HL-60/S4 treated with phorbol 12-myristate 13-acetate at 8.2 ng/mL for 4 days and 3 days (cell line): Measurements from ENCODE around the gene PRX.
"Not testable (repeated sequence)": the region's sequence is repeated elsewhere in the genome, so short reads cannot be mapped to it uniquely, and the experiment has no call there.

Experiments used
- in situ Hi-C: fragments of 300-500 bp; cut with MboI; formaldehyde crosslinking; loops from 2 replicates; pipeline ENCODE4 v1.15.0; 2022; ENCODE audit warnings: low sequenced_read_pairs

The PRX gene

DNA sequence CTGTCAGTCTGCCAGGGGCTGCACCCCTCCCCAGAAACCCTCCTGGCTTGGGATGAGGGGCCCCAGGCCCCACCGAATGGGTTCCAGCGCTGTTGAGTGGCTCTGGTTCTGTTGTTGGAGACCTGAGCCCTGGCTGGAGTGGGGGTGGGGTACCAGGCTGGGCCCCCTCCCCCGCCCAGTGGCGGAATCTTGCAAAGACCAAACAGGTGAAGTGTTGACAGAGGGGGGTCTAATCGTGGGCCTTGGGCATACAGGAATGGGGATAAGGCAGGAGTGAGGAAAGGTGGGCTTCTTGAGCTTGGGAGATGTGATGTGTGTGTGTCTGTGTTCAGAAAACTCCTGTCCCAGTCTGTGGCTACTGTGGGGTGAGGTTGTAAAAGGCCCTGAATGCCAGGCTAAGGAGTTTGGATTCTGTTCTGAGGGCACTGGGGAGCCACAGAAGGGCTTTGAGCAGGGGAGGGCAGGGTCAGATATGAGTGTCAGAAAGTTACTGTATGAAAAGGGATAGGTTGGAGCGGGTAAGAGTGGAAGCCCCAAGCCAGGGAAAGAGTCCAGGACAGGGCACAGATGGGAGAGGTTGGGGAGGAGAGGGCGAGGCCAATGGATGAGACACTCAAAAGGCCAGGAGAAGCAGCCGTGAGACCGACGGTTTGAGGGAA, 23.0 kb downstream of the PRX start, which contains the start of gene HIPK4:
Gene HIPK4, minus strand, starts transcription at position 98 of the 659 bp plus-strand sequence. CDS start 279 bp downstream, outside the sequence.
- in situ Hi-C loops: no loop called here

DNA sequence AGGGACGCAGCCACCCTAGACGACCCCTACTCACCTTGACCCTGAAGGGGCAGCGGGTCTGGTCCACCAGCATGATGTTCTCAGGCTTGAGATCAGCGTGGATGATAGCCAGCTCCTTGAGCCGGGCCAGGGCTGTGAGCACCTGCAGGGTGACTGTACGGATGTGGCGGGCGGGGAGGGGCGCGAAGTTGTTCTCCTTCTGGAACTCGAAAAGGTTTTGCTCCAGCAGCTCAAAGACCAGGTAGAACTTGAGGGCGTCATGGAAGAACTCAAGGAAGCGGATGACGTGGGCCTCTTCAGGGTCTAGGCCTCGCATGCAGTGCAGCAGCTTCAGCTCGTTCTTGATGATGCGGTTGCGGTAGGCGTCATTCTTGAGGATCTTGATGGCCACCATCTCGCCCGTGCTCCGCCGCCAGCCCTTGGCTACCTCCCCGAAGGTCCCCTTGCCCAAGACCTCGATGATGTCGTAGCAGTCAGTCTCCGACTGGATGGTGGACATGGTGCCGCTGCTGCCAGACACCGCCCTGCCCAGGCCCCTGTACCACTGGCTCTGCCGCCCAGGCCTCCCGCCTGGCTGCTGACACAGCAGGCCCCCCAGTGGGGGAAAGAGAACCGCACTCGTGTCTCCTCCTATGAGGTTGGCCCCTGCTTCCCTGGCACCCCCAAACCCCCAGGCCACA, 23.6 kb downstream of the PRX start:
- in situ Hi-C loops: no loop called here

DNA sequence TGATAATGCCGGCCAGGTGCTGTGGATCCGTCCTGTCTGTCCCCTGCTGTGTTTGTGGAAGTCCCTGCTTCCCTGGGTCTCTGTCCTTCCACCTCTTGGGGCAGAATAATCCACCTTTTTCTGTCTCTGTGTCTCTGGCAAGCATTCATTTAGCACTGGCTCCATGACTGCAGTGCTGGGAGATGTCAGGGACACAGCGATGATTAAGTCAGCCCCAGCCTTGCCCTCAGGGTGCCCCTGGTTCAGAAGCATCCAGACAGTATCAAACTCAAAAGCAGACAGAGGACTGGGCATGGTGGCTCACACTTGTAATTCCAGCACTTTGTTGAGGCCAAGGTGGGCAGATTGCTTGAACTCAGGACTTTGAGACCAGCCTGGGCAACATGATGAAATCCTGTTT, 24.7 kb downstream of the PRX start:
- in situ Hi-C loops: no loop called here

DNA sequence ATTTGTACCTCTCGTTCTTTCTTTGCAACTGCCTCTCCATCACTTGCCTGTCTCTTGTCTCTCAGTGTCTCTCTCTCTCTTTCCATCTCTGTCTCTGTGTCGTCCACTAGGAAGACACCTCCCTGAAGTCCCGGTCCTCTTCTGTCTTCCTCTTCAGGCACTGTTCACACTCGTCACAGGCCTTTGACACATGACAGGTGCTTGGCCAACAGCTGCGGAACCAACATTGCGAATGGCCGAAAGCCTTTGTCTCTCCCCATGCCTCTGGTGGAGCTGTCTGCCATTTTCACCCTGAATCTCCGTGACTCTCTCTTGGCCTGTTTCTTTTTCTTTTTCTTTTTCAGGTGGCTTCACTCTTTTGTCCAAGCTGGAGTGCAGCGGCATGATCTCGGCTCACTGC, 26.0 kb downstream of the PRX start:
- in situ Hi-C loops: no loop called here

DNA sequence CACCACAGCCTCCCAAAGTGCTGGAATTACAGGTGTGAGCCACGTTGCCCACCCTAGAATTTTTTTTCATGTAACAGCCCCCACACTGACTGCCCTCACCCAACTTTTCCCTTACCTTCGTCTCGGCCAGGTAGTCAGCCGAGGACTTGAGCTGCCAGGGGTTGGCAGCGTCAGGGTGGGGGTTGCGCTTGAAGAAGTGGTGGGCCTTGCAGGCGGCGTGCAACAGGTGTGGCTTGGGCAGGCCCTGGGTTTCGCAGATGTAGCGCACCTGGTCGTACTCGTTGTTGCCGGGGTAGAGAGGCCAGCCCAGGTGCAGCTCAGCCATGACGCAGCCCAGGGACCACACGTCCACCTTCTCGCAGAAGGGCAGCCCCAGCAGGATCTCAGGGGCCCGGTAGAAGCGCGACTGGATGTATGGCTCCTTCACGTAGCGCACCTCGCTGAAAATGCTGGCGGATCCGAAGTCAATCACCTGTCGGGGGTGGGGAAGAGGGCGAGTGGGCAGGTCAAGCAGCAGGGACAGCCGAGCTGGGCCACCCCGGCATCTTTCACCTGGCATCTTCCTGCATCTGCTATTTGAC, 29.4 kb downstream of the PRX start:
- in situ Hi-C loops: no loop called here

DNA sequence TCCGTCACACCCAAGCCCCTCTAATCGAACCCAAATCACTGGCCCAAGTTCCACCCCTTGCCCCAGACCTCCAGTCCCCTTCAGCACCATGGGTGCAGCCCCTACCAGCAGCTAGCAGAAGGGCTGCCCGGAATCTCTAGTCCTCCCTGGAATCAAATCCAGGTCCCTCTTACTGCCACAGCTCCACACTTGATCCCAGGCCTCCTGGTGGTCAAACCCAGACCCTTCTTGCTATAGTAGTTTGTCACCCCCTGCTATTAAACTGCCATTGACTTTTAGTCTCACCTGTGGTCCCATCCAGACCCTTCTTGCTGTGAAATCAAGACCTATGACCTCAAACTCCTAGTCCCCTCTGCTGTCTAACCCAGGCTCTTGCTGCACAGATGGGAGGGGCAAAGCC, 31.9 kb downstream of the PRX start:
- in situ Hi-C loops: no loop called here

DNA sequence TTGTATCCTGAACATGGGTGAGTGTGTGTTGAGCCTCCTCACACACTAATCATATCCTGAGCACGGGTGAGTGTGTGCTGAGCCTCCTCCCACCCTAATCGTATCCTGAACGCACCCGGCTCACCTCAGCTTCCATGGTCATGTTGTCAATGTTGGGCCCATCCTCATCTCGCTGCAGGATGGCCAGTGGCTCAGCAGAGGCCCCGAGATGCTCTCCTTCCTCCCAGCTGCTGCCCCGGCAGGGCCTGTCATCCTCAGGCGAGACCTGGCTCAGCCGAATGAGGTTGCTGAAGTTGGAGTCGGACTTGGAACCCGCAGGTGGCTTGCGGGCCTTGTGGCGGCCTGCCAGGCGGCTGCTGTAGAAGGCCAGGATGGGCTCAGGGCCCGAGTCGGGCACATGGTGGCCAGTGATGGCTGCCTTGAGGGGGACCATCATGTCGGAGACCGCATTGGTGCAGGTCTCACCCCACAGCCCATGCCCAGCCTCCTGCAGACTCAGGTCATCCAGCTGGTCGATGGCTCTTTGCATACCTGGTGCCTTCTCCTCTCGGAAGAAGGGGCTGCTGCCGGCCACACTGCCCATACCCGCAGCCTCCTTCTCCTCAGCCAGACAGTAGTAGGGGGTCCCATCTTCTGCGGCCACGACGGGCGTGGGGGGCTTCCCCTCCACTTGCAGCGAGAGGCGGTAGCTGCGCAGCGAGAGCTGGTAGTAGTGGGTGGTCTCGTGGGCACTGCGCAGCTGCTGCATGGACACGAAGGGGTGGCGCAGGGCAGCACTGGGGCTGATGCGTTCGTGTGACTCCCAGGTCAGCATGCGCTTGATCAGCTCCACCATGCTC, 32.8 kb downstream of the PRX start:
- in situ Hi-C loops: no loop called here

DNA sequence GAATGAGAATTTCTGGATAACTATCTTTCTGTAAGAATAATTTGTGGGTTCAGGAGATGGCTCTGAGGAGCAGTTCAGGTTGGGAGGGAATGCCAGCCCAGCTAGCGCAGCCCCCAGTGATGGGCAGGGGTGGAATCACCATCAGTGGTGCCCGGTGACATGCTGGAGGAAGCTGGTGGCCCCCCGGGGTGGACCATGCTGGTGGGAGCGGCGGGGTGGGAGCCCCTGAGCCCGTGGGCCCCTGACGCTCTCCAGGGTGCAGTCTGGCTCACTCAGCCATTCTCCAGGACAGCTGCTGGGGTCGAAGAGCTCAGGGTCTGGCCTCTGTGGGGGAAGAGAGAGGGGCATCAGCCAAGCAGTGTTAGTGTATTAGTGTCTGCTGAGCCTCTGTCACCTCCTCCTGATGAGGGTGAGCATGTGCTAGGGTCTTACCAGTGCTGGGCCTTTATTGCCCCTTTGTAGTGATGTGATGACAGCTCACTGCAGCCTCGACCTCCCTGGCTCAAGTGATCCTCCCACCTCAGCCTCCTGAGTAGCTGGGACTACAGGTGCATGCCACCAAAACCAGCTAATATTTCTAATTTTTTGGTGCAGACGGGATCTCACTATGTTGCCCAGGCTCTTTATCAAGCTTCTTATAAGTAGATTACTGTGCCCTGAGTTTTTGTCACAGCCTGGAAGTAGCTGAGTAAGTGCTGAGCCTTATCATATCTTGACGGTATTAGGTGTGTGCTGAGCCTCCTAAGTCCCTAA, 33.6 kb downstream of the PRX start:
- in situ Hi-C loops: no loop called here

DNA sequence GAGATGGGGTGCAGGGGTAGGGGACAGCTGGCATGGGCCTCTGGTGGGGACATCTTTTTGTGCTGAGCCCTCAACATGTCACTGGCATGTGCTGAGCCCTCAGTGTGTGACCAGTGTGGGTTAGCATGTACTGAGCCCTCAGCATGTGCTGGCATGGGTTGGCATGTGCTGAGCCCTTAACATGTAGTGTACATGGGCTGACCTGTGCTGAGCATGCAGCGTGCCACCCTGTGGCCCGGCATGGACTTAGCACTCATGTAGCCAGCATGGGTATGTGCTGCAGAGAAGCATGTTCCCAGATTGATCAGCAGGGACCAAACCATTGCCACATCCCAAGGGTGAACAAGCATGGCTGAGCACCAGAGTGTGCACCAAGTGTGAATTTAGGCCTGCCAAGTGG, 34.7 kb downstream of the PRX start:
- in situ Hi-C loops: no loop called here

DNA sequence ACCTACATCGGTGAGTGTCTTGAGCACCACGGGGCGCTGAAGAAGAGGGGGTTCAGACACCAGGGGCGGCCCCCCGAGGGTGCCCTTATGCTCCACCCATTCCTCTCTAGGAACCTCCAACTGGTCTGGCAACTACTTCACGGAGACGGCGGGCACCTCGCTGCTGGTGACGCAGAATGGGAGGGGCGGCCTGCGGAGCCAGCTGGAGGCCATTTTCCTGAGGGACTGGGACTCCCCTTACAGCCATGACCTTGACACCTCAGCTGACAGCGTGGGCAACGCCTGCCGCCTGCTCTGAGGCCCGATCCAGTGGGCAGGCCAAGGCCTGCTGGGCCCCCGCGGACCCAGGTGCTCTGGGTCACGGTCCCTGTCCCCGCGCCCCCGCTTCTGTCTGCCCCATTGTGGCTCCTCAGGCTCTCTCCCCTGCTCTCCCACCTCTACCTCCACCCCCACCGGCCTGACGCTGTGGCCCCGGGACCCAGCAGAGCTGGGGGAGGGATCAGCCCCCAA, 35.2 kb downstream of the PRX start:
- in situ Hi-C loops: no loop called here

DNA sequence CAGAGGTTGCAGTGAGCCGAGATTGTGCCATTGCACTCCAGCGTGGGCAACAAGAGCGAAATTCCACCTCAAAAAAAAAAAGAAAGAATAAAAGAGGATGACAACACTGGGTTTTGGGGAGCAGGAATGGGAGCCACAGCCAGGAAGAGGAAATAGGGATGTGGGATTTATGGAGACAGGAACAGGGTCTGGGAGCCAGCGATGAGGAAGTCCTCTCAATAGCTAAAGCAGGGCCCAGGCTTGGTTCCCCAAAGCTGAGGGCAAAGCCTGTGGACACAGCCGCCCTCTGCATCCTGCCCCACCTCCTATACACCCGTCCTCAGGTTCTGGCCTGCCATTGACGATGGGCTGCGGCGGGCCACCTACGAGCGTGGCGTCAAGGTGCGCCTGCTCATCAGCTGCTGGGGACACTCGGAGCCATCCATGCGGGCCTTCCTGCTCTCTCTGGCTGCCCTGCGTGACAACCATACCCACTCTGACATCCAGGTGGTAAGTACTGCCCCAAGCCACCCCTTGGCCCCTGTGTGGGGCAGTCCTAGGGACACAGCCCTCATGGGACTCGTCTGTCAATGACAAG, 36.8 kb downstream of the PRX start:
- in situ Hi-C loops: no loop called here

DNA sequence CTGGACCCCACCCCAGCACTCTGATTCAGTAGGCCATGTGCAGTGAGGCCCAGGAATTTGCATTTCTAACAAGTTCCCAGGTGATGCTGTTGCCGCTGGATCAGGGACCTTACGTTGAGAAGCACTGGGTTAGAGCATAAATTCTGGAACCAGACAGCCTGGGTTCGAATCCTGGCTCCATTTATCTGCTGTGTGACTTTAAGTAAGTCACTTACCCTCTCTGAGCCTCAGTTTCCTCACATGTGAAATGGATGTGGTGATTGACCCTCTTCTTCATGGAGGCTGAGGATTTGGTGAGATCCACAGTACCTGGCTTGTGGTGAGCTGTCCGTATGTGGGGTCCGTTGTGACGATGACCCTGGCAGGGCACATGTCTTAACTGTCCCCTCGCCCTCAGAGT, 39.1 kb downstream of the PRX start:
- in situ Hi-C loops: no loop called here

DNA sequence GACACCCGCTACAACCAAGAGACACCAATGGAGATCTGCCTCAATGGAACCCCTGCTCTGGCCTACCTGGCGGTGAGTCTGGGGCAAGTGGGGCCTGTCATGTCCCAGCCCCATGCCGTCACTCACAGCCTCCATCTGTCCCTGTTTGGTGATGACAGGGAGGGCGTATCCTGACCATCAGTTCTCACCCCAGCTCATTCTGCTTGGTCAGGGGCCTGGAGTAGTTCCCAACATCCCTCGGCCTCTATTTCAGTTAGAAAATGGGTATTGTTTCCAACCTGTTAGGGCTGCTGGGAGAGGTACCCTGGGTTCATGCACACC, 41.4 kb downstream of the PRX start:
- in situ Hi-C loops: no loop called here

DNA sequence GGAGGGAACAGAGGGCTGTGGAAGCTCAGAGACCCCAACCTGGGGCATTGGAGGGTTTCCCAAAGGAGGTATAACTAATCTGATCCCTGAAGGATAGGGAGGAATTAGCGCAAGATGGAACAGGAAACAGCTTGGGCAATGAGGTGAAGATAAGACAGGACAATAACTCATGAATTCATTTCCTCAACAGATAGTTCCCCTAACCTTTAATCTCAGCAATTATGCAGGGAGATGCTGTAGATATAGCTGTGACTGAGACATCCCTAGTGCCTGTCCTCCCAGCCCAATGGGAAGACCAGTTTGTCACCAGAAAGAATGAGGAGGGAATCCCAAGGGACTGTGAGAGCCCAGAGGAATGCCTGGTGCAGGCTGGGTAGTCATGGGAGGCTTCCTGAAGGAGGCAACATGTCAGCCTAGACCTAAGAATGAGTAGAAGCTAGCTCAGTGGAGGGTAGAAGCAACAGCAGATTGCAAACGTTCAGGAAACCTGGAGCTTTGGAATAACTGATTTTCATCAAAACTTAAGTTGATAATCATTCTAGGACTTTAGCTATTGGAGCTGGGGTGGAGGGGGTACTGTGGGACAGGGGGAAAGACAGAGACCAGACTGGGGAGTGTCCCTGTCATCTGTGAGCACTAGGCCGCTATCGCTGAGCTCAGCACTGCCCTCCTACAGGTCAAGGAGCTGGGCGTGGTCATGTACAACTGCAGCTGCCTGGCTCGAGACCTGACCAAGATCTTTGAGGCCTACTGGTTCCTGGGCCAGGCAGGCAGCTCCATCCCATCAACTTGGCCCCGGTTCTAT, 42.0 kb downstream of the PRX start:
- in situ Hi-C loops: no loop called here

DNA sequence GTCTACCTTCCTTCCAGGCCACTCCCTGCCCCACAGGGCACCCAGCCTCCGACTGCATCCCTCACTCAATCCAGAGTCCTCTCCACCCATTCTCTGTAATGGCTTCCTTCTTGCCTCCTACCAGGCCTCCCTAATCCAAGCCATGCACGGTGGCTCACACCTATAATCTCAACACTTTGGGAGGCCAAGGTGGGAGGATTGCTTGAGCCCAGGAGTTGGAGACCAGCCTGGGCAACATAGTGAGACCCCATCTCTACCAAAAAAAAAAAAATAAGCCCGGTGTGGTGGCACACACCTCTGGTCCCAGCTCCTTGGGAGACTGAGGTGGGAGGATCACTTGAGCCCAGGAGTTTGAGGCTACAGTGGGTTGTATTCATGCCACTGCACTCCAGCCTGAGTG, 42.9 kb downstream of the PRX start:
- in situ Hi-C loops: not testable (repeated sequence)

DNA sequence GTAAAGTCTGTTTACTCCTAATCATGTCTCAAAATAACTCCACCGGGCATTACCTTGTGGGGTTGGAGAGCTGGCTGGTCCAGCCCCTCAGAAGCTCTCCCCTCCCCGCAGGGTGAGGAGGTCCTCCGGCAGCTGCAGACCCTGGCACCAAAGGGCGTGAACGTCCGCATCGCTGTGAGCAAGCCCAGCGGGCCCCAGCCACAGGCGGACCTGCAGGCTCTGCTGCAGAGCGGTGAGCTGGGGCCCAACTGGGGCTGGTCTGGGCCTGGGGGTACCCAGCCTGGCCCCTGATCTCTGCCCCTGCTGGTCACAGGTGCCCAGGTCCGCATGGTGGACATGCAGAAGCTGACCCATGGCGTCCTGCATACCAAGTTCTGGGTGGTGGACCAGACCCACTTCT, 43.4 kb downstream of the PRX start:
- in situ Hi-C loops: no loop called here

DNA sequence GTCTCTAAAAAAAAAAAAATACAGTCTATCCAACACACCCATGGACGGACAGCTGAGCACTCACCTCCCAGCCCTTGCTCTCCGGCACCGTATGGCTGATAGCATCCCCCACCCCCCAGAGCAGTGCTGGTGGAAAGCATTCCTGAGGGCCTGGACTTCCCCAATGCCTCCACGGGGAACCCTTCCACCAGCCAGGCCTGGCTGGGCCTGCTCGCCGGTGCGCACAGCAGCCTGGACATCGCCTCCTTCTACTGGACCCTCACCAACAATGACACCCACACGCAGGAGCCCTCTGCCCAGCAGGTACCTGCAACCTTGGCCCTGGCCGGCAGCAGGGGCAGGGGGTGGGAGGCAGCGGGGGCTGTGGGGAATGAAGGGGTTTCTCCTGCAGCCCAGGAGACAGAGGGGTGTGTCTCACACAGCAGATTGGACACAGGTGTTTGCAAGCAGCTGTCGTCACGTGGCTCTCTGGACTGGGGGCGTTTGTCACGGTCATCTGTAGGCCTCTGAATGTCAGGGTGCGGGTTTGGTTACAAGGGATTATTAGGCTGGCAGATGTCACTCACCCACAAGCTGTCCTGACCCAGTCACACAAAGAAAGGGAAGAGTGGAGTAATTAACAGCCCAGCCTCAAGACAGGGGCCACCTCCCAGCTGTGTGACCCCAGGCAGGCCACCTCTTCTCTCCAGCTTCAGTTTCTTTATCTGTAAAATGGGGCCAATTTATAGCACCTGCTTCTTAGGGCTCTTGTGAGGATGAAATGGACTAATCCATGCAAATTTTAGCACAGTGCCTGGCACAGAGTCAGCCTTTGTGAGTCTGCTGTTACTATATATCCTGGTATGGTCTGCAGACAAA, 45.4 kb downstream of the PRX start:
- in situ Hi-C loops: no loop called here

DNA sequence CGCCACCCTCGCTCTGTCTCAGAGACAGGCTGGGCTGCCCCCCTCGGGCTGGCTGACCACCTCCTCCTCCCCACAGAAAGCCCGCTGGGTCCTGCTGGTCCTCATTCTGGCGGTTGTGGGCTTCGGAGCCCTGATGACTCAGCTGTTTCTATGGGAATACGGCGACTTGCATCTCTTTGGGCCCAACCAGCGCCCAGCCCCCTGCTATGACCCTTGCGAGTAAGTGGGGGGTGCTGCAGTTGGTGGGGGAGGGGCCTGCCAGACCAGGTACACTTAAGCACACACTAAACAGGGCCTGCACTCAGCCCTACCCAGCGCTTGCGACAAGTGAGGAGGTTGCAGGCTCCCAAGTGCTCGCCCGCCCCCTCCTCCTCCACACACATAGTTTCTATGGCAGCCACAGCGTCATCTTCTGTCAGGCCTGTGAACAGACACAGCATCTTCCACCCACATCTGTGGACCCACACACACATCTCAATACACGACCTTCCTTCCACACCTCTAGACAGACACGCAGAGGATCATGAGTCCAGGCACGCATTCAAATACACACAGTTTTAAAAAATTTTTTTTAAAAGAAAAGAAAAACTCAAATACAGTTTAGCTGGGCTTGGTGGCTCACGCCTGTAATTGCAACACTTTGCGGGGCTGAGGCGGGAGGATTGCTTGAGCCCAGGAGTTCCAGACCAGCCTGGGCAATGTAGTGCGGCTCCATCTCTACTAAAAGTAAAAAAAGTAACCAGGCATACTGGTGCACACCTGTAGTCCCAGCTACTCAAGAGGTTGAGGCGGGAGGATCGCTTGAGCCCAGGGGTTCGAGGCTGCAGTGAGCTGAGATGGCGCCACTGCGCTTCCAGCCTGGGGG, 46.2 kb downstream of the PRX start:
- in situ Hi-C loops: no loop called here
